Mesenteric fat pad (tissue), 1 donor: ENCODE results near the gene BTBD10. TPM values are rescaled to one million over a fixed set of nuclear protein-coding genes. Genes with fewer than 3 reads are reported as not detected.

Experiments used
- DNase-seq: peaks from one replicate; pipeline ENCODE4 v3.0.0-alpha.2; 2020; ENCODE audit warnings: low spot score
- long read RNA-seq: library from polyadenylated mRNA; unstranded; transcript quantifications from one replicate; pipeline ENCODE4 v2.0.0, GENCODE V29; 2020
- total RNA-seq: library from RNA; stranded (reverse); fragmentation: NEBNext Ultra II Directional; extraction: Animal tissue kit (Norgen Biotek cat#: 25700); gene quantifications from one replicate; pipeline ENCODE4 v1.2.1, GENCODE V29; 2021
- donor health status: DM: yes; HTN: yes; CAD: no.

The BTBD10 gene
- total RNA-seq, result 23.2 TPM
- long read RNA-seq, transcript BTBD10-201 (9 exons, 2,504 nt), result minor isoform, 26 of 88 reads
- long read RNA-seq, transcript BTBD10-208 (8 exons, 1,662 nt), result major isoform, 30 of 88 reads
- long read RNA-seq, partial matches to known transcripts, result 16 of 88 reads
- long read RNA-seq, other reads (novel, unspliced or antisense), result 16 of 88 reads

GRCh38 chr11:13462901-13463778 lies at the start of gene BTBD10:
BTBD10 (minus strand) TSS chr11:13463222; CDS start chr11:13445124, 18,098 bp downstream.
- peak; percentile 98 for DNase-seq

GRCh38 chr11:13503393-13503792 lies 40.4 kb upstream of the BTBD10 start:
- DNase-seq, result no peak

- no peak for DNase-seq
Observed at GRCh38 chr11:13502492-13502891, 39.5 kb upstream of the BTBD10 start.

- DNase-seq, result no peak
Observed at GRCh38 chr11:13495929-13496328, 32.9 kb upstream of the BTBD10 start, which contains the start of gene PTH. PTH (minus strand) TSS chr11:13495997; CDS start chr11:13492855, 3,142 bp downstream.

- DNase-seq, result no peak
Observed at GRCh38 chr11:13494051-13494450, 31.0 kb upstream of the BTBD10 start.

- no peak for DNase-seq
Observed at GRCh38 chr11:13487661-13488030, 24.6 kb upstream of the BTBD10 start.

- no peak for DNase-seq
Observed at GRCh38 chr11:13486926-13487660, 24.1 kb upstream of the BTBD10 start.

GRCh38 chr11:13480198-13480597 lies 17.2 kb upstream of the BTBD10 start:
- DNase-seq, result no peak

GRCh38 chr11:13479688-13480087 lies 16.7 kb upstream of the BTBD10 start:
- DNase-seq, result no peak

- no peak for DNase-seq
Observed at GRCh38 chr11:13475091-13475490, 12.1 kb upstream of the BTBD10 start.

GRCh38 chr11:13473013-13473722 lies 10.1 kb upstream of the BTBD10 start:
- DNase-seq, result no peak

GRCh38 chr11:13468750-13469149 lies 5.7 kb upstream of the BTBD10 start:
- DNase-seq, result no peak

GRCh38 chr11:13465909-13466371 lies 2.9 kb upstream of the BTBD10 start:
- no peak for DNase-seq

- no peak for DNase-seq
Observed at GRCh38 chr11:13463779-13464290, 813 bp upstream of the BTBD10 start.

GRCh38 chr11:13462311-13462900 lies 616 bp downstream of the BTBD10 start:
- DNase-seq, result no peak

- no peak for DNase-seq
Observed at GRCh38 chr11:13461291-13461690, 1.7 kb downstream of the BTBD10 start.

- DNase-seq, result no peak
Observed at GRCh38 chr11:13450832-13451397, 12.1 kb downstream of the BTBD10 start.

- no peak for DNase-seq
Observed at GRCh38 chr11:13449522-13449921, 13.5 kb downstream of the BTBD10 start.

GRCh38 chr11:13448876-13449275 lies 14.1 kb downstream of the BTBD10 start:
- no peak for DNase-seq

GRCh38 chr11:13446444-13446843 lies 16.6 kb downstream of the BTBD10 start:
- no peak for DNase-seq
